Measurements from ENCODE around the gene AIFM3.
"Not testable (repeated sequence)": the region's sequence is repeated elsewhere in the genome, so short reads cannot be mapped to it uniquely, and the experiment has no call there.

Gene AIFM3, protein sequence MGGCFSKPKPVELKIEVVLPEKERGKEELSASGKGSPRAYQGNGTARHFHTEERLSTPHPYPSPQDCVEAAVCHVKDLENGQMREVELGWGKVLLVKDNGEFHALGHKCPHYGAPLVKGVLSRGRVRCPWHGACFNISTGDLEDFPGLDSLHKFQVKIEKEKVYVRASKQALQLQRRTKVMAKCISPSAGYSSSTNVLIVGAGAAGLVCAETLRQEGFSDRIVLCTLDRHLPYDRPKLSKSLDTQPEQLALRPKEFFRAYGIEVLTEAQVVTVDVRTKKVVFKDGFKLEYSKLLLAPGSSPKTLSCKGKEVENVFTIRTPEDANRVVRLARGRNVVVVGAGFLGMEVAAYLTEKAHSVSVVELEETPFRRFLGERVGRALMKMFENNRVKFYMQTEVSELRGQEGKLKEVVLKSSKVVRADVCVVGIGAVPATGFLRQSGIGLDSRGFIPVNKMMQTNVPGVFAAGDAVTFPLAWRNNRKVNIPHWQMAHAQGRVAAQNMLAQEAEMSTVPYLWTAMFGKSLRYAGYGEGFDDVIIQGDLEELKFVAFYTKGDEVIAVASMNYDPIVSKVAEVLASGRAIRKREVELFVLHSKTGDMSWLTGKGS

DNA sequence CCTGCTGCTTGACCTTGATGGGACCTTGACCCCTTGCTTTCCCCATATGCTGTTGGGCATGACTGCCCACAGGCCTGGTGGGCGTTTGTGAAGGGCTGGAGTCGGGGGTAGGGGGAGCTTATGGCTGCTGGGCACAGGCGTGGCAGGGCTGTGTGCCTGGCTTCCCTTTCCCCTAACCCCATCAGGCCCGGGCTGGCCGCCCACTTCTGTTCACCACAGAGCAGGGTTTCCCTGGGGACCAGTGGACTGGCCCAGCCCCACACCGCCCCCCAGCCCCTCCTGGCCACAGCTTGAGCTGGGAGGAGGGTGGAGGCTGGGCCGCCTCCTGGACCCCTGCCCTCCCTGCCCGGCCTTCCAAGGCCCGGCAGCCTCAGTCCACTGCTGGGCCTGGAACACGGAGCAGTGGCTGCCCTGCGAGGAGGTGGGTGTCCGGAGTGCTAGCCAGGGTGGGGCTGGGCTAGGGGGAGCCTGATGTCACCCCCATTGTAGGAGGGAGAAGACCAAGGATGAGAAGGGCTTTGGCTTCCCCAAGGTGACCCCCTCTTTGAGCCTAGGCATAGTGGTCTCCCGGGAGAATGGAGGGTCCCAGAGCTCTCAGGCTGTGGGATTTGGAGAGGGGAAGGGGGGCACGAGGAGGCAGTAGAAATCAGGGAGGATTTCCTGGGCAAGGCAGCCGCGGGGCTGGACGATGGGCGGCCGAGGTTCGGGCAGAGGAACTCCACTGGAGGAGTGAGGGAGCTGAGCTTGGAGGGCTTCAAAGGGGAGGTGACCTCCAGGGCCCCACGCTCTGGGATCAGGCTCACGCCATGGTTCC lies at the start of gene AIFM3:
AIFM3 (plus strand) TSS at position 373 of the 814 bp plus-strand sequence. CDS start 690 bp downstream, outside the sequence.
- no peak for DNase-seq (ENCODE audit: low read depth in 2 of 2)

DNA sequence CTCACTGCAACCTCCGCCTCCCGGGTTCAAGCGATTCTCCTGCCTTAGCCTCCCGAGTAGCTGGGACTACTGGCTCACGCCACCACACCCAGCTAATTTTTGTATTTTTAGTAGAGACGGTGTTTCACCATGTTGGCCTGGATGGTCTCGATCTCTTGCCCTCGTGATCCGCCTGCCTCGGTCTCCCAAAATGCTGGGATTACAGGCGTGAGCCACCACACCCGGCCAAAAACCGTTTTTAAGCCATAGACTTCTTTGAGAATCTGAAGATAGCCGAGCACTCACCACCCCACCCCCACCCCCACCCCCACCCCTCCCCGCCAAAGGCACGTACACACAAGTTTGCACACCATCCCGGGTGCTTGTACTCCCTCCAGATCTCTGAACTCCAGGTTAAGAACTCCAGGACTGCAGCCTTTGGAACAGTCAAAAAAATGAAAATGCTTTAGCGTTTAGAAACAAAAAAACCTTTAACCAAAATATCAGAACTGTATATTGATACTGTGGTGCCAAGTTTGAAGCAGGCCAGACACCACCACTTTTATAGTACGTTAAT lies 48.3 kb upstream of the AIFM3 start:
- DNase-seq (ENCODE audit: low read depth in 2 of 2) = no peak

DNA sequence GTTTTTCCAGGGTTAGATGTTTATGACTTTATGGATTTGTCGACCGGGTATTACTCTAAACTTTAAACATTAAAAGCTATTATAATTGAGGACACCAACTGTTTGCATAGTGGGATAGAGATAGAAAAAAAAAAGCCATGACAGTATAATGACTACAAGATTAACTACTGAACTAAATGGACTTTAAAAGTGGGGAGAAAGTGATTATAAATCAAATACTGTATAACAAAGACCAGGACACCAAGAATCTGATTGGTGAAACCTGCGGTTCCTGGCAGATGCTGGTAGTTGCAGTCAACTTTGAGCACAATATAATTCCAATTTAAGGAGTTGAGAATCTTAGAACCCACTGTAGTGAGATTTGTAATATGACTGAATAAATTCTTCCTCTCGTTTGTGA lies 47.3 kb upstream of the AIFM3 start:
- DNase-seq (ENCODE audit: low read depth in 2 of 2) = no peak

DNA sequence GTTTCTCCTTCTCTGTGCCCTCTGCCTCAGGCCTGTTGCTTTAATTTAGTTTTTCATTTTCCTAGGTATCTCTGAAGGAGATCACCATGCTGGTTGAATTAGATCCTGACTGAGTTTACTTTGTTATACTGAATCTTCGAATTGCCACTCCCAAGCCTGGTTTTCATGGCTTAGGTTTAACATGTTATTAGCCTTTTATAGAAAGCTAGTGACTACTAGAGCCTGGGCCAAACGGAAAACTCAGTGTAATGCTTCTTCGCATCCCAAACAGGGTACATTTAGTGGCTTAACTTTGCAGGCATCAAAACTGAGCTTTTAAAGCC lies 46.2 kb upstream of the AIFM3 start:
- DNase-seq (ENCODE audit: low read depth in 2 of 2) = no peak

DNA sequence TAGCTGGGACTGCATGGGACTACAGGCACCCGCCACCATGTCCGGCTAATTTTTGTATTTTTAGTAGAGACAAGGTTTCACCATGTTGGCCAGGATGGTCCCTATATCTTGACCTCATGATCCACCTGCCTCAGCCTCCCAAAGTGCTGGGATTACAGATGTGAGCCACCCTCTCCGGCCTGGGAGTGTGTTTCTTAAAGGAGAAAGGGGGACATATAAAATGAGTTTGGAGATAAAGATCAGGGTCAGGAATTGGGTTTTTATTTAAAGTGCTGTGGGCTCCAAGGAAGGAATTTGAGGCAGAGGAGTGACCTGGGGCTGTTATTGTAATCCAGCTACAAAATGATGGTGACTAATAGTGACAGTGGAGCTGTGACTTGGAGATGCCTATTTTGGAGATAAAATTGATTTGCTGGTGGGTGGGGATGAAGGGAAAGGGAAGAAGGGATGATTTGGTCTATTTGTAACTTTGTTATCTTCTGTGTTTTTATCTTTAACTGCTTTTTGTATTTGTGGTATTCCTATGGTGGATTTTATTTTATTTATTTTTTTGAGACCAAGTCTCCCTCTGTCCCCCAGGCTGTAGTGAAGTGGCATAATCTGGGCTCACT lies 44.8 kb upstream of the AIFM3 start:
- DNase-seq (ENCODE audit: low read depth in 2 of 2) = no peak

DNA sequence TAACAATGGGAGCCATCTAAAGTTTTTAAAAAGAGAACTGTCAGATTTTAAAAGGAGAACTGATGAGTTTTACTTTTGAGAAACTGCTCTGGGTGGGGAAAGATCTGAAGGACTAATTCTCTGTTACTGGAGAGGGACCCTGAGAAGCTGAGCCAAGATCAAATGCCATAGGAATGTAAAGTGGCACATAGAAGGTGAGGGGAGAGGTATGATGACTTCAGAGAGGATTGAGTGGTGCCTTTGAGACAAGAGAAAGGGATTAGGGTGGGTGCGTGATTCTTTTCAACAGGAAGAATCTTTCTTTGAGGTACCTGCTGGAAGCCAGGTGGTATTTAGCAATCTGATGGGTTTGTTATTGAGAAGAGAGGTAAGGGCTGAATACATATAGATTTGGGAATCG lies 40.8 kb upstream of the AIFM3 start:
- no peak for DNase-seq (ENCODE audit: low read depth in 2 of 2)

DNA sequence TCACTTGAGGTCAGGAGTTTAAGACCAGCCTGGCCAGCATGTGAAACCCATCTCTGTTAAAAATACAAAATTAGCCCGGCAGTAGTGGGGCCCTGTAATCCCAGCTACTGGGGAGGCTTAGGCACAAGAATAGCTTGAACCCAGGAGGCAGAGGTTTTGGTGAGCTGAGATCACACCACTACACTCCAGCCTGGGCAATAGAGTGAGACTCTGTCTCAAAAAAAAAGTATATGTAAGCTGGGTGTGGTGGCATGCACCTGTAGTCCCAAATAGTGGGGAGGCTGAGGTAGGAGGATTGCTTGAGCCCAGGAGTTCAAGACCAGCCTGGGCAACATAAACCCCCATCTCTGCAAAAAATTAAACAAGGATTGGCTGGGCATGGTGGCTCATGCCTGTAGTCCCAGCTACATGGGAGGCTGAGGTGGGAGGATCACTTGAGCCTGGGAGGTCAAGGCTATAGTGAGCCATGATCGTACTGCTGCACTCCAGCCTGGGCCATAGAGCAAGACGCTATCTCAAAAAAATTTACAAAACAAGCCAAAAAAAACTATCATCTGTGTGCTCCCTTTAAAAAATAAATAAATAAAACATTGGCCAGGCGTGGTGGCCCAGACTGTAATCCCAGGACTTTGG lies 39.0 kb upstream of the AIFM3 start:
- no peak for DNase-seq (ENCODE audit: low read depth in 2 of 2)

DNA sequence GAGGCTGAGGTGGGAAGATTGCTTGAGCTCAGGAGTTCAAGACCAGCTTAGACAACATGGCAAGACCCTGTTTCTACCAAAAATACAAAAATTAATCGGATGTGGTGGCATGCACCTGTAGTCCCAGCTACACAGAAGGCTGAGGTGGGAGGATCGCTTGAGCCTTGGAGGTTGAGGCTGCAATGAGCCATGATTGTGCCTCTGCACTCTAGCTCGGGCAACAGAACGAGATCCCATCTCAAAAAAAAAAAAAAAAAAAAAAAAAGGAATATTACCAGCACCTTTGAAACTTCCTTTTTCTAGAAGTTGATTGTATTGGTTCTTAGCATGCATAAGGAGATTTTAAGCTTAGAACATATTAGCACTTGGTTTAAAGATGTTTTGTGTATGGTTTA lies 38.5 kb upstream of the AIFM3 start:
- DNase-seq (ENCODE audit: low read depth in 2 of 2) = no peak

DNA sequence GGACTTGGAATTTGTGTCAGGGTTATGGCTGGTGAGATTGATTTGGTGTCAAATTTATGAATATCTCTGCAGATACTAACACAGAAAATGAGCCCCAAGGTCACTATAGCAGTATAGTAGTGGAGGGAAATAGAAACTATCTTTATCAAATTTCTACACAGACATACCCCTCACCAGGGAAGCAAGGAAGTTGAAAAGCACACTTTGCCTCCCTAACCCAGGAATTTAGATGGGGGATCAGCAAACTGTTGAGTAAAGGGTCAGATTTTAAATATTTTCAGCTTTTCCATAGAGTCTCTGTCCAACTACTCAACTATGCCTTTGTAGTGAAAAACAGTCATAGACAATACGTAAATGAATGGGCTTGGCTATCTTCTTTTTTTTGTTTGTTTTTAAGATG lies 37.1 kb upstream of the AIFM3 start:
- no peak for DNase-seq (ENCODE audit: low read depth in 2 of 2)

DNA sequence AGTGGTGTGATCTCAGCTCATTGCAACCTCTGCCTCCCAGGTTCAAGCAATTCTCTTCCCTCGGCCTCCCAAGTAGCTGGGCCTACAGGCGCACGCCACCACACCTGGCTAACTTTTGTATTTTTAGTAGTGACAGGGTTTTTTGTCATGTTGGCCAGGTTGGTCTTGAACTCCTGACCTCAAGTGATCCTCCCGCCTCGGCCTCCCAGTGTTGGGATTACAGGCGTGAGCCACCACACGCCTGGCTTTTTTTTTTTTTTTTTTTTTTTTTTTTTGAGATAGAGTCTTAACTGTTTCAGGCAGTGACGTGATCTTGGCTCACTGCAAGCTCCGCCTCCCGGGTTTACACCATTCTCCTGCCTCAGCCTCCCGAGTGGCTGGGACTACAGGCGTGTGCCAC lies 36.6 kb upstream of the AIFM3 start:
- not testable (repeated sequence) for DNase-seq (ENCODE audit: low read depth in 2 of 2)

DNA sequence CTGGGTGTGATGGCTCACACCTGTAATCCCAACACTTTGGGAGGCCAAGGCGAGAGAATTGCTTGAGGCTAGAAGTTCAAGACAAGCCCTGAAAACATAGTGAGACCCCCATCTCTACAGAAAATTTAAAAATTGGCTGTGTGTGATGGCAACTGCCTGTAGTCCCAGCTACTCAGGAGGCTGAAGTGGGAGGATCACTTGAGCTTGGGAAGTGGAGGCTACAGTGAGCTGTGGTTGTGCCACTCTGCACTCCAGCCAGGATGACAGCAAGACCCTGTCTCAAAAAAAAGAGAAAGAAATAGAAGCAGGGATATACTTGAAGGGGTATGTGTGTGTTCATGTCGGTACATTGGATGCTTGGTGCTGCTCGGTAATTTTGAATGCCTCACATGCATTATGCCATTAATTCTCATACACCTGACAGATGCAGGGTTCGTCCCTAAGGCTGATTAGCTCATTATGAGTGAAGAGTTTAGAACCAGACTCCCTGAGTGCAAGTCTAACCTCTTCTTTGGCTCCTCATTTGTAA lies 35.9 kb upstream of the AIFM3 start:
- DNase-seq (ENCODE audit: low read depth in 2 of 2) = no peak

DNA sequence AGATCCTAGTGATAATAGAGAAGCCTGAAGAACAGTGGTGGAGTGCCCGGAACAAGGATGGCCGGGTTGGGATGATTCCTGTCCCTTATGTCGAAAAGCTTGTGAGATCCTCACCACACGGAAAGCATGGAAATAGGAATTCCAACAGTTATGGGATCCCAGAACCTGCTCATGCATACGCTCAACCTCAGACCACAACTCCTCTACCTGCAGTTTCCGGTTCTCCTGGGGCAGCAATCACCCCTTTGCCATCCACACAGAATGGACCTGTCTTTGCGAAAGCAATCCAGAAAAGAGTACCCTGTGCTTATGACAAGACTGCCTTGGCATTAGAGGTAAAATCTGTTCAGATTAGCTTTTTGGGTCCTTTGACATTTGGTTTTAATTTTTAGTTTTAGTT lies 33.1 kb upstream of the AIFM3 start:
- DNase-seq (ENCODE audit: low read depth in 2 of 2) = no peak

DNA sequence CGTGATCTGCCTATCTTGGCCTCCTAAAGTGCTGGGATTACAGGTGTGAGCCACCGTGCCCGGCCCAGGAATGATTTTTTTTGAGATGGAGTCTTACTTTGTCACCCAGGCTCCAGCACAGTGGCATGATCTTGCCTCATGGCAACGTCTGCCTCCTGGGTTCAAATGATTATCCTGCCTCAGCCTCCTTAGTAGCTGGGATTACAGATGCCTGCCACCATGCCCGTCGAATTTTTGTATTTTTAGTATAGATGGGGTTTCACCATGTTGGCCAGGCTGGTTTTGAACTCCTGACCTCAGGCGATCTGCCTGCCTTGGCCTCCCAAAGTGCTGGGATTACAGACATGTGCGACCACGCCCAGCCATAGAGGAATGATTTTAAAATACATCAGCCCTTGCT lies 32.0 kb upstream of the AIFM3 start:
- DNase-seq (ENCODE audit: low read depth in 2 of 2) = not testable (repeated sequence)

DNA sequence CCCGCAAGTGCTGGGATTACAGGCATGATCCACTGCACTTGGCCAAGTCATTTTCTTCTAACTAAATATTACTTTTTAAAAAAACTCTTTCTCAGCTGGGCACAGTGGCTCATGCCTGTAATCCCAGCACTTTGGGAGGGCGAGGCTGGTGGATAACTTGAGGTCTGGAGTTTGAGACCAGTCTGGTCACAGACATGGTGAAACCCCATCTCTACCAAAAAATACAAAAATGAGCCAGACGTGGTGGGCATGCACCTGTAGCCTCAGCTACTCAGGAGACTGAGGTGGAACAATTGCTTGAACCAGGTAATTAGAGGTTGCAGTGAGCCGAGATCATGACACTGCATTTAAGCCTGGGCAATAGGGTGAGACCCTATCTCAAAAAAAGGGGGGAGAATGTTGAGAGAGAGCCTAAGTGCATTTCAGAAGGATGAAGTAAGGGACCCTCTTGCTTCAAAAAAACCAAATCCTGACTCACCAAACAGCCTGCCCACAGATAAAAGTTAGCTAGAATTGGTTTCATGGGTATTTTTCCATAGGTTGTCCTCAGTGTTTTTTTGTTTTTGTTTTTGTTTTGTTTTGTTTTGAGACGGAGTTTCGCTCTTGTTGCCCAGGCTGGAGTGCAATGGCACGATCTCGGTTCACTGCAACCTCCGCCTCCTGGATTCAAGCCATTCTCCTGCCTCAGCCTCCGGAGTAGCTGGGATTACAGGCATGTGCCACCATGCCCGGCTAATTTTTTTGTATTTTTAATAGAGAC lies 31.1 kb upstream of the AIFM3 start:
- DNase-seq (ENCODE audit: low read depth in 2 of 2) = not testable (repeated sequence)

DNA sequence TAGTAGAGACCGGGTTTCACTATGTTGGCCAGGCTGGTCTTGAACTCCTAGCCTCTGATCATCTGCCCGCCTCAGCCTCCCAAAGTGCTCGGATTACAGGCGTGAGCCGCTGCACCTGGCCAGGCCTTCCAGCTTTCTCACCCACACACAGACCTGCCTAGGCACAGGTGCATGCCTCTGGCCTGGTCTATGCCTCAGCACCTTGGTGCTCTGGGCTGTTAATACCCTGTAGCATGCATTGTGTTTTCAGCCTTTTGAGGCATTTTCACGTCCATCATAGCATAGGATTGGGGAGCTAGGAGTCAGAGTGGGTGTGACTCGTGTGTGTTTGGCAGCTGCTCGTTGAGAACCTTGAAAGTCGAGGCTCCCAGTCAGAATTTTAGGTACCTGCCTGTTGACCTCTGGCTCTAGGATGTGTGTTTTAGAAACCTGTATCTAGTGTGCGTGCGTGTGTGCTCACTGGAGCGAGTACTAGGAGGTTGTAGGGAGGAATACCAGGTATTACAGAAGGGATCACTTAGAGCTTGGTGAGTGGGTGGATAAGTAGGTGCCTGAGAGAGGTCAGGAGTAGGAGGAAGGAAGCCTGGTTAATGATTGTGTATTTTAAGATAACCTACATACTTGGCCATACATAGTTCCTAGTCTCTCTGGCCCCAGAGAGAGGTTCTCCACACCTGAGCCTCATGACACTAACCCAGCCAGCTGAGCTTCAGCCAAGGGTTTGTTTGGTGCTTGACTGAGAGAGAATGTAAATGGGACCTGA lies 29.8 kb upstream of the AIFM3 start:
- no peak for DNase-seq (ENCODE audit: low read depth in 2 of 2)

DNA sequence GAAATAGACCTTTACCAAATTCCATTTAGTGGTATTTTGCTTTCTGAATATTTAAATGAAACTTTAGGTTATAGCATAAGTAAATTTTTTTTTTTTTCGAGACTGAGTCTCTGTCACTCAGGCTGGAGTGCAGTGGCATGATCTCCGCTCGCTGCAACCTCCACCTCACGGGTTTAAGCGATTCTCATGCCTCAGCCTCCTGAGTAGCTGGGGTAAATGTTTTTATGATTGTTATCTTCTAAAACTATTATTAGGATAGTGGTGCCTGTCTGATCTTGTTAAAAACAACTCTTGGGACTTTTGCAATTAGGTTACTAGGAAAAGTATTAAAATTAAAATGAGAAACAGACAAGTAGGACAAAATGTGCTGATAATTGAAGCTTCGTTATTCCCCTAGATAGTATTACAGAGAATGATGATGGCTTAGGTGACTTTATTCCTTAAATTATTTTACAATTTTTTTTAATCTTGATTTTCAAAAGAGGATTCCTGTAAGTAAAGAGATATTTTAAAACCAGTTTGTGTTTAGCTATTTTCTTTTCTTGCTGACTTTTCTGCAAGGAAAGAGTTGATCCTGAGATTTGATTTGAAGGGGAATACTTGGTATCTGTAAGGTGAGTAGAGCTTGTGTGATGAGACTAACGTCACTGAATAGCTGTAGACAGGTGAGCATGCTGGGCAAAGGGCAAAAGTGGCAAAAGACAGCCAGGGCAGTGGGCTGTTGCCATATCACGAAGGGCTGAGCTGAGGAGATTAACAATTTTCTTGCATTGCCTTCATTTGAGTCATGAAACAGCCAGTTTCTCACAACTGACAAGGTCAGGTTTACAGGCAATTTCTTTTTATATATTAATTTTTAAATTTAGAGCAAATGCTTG lies 29.0 kb upstream of the AIFM3 start:
- DNase-seq (ENCODE audit: low read depth in 2 of 2) = no peak

DNA sequence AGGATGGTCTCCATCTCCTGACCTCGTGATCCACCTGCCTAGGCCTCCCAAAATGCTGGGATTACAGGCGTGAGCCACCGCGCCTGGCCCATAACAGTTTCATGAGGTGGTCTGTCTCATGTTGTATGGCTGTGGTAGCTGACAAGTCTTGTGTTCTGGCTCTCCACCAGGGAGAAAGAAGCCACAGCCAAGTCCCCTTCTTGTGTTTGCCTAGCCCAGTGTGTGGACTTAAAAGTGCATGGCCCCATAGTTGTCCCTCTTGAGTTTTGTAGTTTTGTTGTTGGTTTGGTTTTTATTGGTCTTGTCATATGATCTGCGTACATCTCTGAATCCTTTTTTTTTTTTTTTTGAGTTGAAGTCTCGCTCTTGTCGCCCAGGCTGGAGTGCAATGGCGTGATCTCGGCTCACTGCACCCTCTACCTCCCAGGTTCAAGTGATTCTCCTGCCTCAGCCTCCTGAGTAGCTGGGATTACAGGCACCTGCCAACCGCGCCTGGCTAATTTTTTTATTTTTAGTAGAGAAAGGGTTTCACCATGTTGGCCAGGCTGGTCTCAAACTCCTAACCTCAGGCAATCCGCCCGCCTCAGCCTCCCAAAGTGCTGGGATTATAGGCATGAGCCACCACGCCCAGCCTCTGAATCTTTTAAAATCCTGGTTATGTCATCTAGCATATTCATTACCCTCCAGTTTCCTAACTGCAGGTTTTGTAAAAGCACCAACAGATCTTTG lies 27.4 kb upstream of the AIFM3 start:
- DNase-seq (ENCODE audit: low read depth in 2 of 2) = not testable (repeated sequence)

DNA sequence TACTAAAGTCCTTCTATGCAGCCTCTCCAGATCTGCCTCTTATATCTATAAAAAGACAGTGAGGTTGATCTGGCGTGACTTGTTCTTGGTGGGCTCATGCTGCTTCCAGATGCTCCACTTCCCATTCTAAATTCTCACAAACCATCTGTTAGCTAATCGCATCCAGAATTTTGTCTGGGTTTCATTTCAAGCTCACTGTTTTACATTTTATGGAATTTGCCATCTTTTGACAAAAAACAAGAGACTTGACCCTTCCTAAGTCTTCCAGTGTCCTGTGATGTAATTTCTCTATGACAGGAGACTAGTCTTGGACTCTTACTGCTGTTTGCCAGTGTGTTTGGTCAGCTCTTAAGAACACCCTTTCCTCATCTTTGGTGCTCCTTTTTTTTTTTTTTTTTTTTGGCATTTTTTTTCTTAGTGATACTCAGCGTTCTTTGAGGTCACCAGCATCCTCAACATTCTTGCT lies 26.8 kb upstream of the AIFM3 start:
- peak; percentile 35 to 43 for DNase-seq (ENCODE audit: low read depth in 2 of 2)
